H9 (cell line): Measurements from ENCODE around the gene MCHR2. TPM values are rescaled to one million over a fixed set of nuclear protein-coding genes. Genes with fewer than 3 reads are reported as not detected.

ENCODE experiments used
- DNase-seq: peaks from one replicate; pipeline ENCODE4 v3.0.0-alpha.2; 2017
- H2AFZ ChIP-seq: one replicate; pipeline ENCODE4 v1.6.1; 2013; ENCODE audit warnings: mild to moderate bottlenecking, low read length, control low read depth, moderate library complexity
- H2AK5ac ChIP-seq: 2 replicates; pipeline ENCODE4 v1.6.1; 2013; ENCODE audit warnings: low read length, control low read depth, mixed read lengths; ENCODE audit not compliant: insufficient read length
- H2BK120ac ChIP-seq: one replicate; pipeline ENCODE4 v1.6.1; 2013; ENCODE audit warnings: low read depth, mild to moderate bottlenecking, low read length, control low read depth, inconsistent platforms; ENCODE audit not compliant: poor library complexity, severe bottlenecking
- H2BK12ac ChIP-seq: 2 replicates; pipeline ENCODE4 v1.6.1; 2013; ENCODE audit warnings: low read length, control low read depth, mixed read lengths, low read depth; ENCODE audit not compliant: insufficient read length
- H2BK15ac ChIP-seq: 2 replicates; pipeline ENCODE4 v1.6.1; 2013; ENCODE audit warnings: low read depth, low read length, control low read depth
- H2BK20ac ChIP-seq: one replicate; pipeline ENCODE4 v1.6.1; 2013; ENCODE audit warnings: low read depth, mild to moderate bottlenecking, low read length, control low read depth, inconsistent platforms; ENCODE audit not compliant: poor library complexity, severe bottlenecking
- H2BK5ac ChIP-seq: 2 replicates; pipeline ENCODE4 v1.6.1; 2013; ENCODE audit warnings: low read length, control low read depth, mixed read lengths; ENCODE audit not compliant: insufficient read length
- H3K14ac ChIP-seq: 2 replicates; pipeline ENCODE4 v1.6.1; 2013; ENCODE audit warnings: low read length, control low read depth; ENCODE audit not compliant: insufficient read depth
- H3K18ac ChIP-seq: 2 replicates; pipeline ENCODE4 v1.6.1; 2013; ENCODE audit warnings: low read depth, mild to moderate bottlenecking, mixed read lengths, low read length, control low read depth; ENCODE audit not compliant: insufficient read length
- H3K23ac ChIP-seq: 2 replicates; pipeline ENCODE4 v1.6.1; 2013; ENCODE audit warnings: low read length, control low read depth, mixed read lengths, low read depth; ENCODE audit not compliant: insufficient read length
- H3K23me2 ChIP-seq: 2 replicates; pipeline ENCODE4 v1.6.1; 2013; ENCODE audit warnings: low read depth, mild to moderate bottlenecking, mixed read lengths, low read length, control low read depth; ENCODE audit not compliant: insufficient read length, poor library complexity, severe bottlenecking
- H3K27ac ChIP-seq: 2 replicates; pipeline ENCODE4 v1.5.1; 2013; ENCODE audit warnings: low read length, control low read depth, mixed read lengths, low read depth; ENCODE audit not compliant: insufficient read length
- H3K27me3 ChIP-seq: 2 replicates; pipeline ENCODE4 v1.6.1; 2013; ENCODE audit warnings: low read length, control low read depth, inconsistent platforms; ENCODE audit not compliant: insufficient read depth
- H3K4ac ChIP-seq: 2 replicates; pipeline ENCODE4 v1.6.1; 2013; ENCODE audit warnings: low read depth, mild to moderate bottlenecking, control low read depth, inconsistent platforms, low read length, moderate library complexity
- H3K4me1 ChIP-seq: 2 replicates; pipeline ENCODE4 v1.6.1; 2013; ENCODE audit warnings: low read length, control low read depth, inconsistent platforms; ENCODE audit not compliant: insufficient read depth
- H3K4me2 ChIP-seq: 2 replicates; pipeline ENCODE4 v1.6.1; 2013; ENCODE audit warnings: low read length, control low read depth, mixed read lengths; ENCODE audit not compliant: insufficient read length, insufficient read depth
- H3K56ac ChIP-seq: 2 replicates; pipeline ENCODE4 v1.6.1; 2013; ENCODE audit warnings: low read depth, mild to moderate bottlenecking, mixed read lengths, low read length, control low read depth; ENCODE audit not compliant: insufficient read length
- H3K79me1 ChIP-seq: 2 replicates; pipeline ENCODE4 v1.6.1; 2013; ENCODE audit warnings: low read depth, mild to moderate bottlenecking, moderate library complexity, low read length, control low read depth, inconsistent platforms; ENCODE audit not compliant: insufficient read depth, poor library complexity, severe bottlenecking
- H3K79me2 ChIP-seq: 2 replicates; pipeline ENCODE4 v1.6.1; 2013; ENCODE audit warnings: low read length, control low read depth, inconsistent platforms; ENCODE audit not compliant: insufficient read depth
- H3K9ac ChIP-seq: 2 replicates; pipeline ENCODE4 v1.6.1; 2013; ENCODE audit warnings: low read length, control low read depth, mixed read lengths; ENCODE audit not compliant: insufficient read length; ENCODE audit errors: extremely low read depth
- H3K9me3 ChIP-seq: one replicate; pipeline ENCODE4 v1.6.1; 2013; ENCODE audit warnings: low read depth, low read length, inconsistent platforms; ENCODE audit not compliant: control insufficient read depth
- H3T11ph ChIP-seq: one replicate; pipeline ENCODE4 v1.6.1; 2013; ENCODE audit warnings: mild to moderate bottlenecking, low read length, control low read depth, inconsistent platforms
- H4K20me1 ChIP-seq: one replicate; pipeline ENCODE4 v1.6.1; 2013; ENCODE audit not compliant: control insufficient read depth, insufficient read length, insufficient read depth
- H4K5ac ChIP-seq: 2 replicates; pipeline ENCODE4 v1.6.1; 2013; ENCODE audit warnings: low read depth, mild to moderate bottlenecking, mixed read lengths, low read length, control low read depth; ENCODE audit not compliant: insufficient read length
- H4K8ac ChIP-seq: replicated peaks from 2 replicates; pipeline ENCODE4 v1.6.1; 2013; ENCODE audit warnings: low read length, control low read depth, mixed read lengths, low read depth; ENCODE audit not compliant: insufficient read length
- H4K91ac ChIP-seq: 2 replicates; pipeline ENCODE4 v1.6.1; 2013; ENCODE audit warnings: low read depth, mild to moderate bottlenecking, moderate library complexity, mixed read lengths, low read length, control low read depth; ENCODE audit not compliant: insufficient read length
- H3K27ac Mint-ChIP-seq, 3 experiments: 2 replicates in 2 of 3; 3 replicates in 1 of 3; pipeline ENCODE4 v1.8.0; 2020 to 2021; ENCODE audit warnings: mixed read lengths in 3 of 3, mild to moderate bottlenecking in 1 of 3, moderate library complexity in 1 of 3
- H3K27me3 Mint-ChIP-seq: 2 replicates; pipeline ENCODE4 v1.8.0; 2021; ENCODE audit warnings: low read depth, mild to moderate bottlenecking, moderate library complexity, mixed read lengths
- H3K36me3 Mint-ChIP-seq, 3 experiments: 2 replicates in 2 of 3; 3 replicates in 1 of 3; pipeline ENCODE4 v1.8.0; 2020 to 2021; ENCODE audit warnings: low read depth in 3 of 3, mixed read lengths in 3 of 3; ENCODE audit not compliant: insufficient read depth in 1 of 3
- H3K4me1 Mint-ChIP-seq, 2 experiments: 2 replicates each; pipeline ENCODE4 v1.8.0; 2020; ENCODE audit warnings: mixed read lengths in 2 of 2
- H3K4me3 Mint-ChIP-seq, 2 experiments: 2 replicates in 1 of 2; 3 replicates in 1 of 2; pipeline ENCODE4 v1.8.0; 2020 to 2021; ENCODE audit warnings: mild to moderate bottlenecking in 2 of 2, mixed read lengths in 2 of 2, moderate library complexity in 1 of 2
- H3K9me3 Mint-ChIP-seq, 2 experiments: 2 replicates in 1 of 2; 3 replicates in 1 of 2; pipeline ENCODE4 v1.8.0; 2020; ENCODE audit warnings: mild to moderate bottlenecking in 2 of 2, mixed read lengths in 2 of 2, moderate library complexity in 1 of 2
- WGBS: extraction: QIAGEN DNeasy Blood & Tissue Kit; methylation state at CpG from one replicate; pipeline ENCODE4 v1.1.7; 2013; ENCODE audit warnings: missing lambda C conversion rate, low lambda C conversion rate, mixed read lengths; ENCODE audit not compliant: insufficient read length; ENCODE audit errors: extremely low coverage; 5-methylcytosine and 5-hydroxymethylcytosine counted together
- total RNA-seq: library from RNA; stranded (reverse); gene quantifications from 2 replicates; pipeline ENCODE4 v1.2.1, GENCODE V29; 2021
- TF ChIP-seq, protein P1 (sequence below): fragments of 200-600 bp; sonication (generic); conservative IDR thresholded peaks from 3 replicates; pipeline ENCODE4 v1.8.0; 2021; ENCODE audit warnings: antibody characterized with exemption, mild to moderate bottlenecking

MCHR2 gene
- total RNA-seq, 1 experiment from 2014 or later, result not detected

DNA sequence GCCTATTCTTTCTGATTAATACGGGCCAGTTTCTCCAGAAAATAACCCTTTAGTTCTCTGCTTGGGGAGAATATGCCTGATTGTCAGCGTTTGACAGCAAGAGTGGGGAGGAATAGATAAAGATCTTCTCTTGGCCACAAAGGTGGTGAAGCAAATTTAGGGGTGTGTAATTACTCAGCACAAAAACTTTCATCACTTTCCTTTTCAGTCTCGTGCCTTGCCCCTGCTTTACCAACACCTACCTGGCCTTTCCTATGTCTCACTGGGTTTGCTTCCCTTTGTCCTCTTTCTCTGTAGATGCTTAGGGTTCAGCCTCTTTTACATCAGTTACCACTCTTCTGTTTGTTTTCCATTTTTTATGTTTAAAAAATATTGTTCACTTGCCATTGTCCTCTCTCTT lies 99.2 kb downstream of the MCHR2 start:
- no peak overlapping the region for H3K9ac ChIP-seq
- Mint-ChIP-seq H3K27me3 (no peaks in the 10 kb centered on the region), H3K27ac (no peak overlapping the region), H3K4me3 (no peak overlapping the region), H3K36me3 (no peaks in the 10 kb centered on the region), H3K4me1 (peaks cover 0 to 2% of the 10 kb centered on the region in 2 experiments; a peak in 1 of 4 replicates), H3K9me3 (no peaks in the 10 kb centered on the region)
- no peak overlapping the region for H2AK5ac ChIP-seq
- no CpG with 5 or more reads among the region's 3 CpGs for WGBS
- no peak overlapping the region for H3T11ph ChIP-seq
- no peak overlapping the region for H2BK120ac ChIP-seq
- no peaks in the 10 kb centered on the region for H4K20me1 ChIP-seq
- no peak for DNase-seq
- H3K27me3 ChIP-seq, result no peaks in the 10 kb centered on the region
- no peak overlapping the region for H3K56ac ChIP-seq
- no peak overlapping the region for H4K91ac ChIP-seq
- no peaks in the 10 kb centered on the region for H3K9me3 ChIP-seq
- H2AFZ ChIP-seq, result no peak overlapping the region
- H3K79me2 ChIP-seq, result no peaks in the 10 kb centered on the region
- no peak overlapping the region for H3K4me2 ChIP-seq
- H2BK12ac ChIP-seq, result no peak overlapping the region
- H2BK15ac ChIP-seq, result no peak overlapping the region
- H3K4ac ChIP-seq, result no peak overlapping the region
- H3K27ac ChIP-seq, result no peak overlapping the region
- H2BK20ac ChIP-seq, result no peak overlapping the region
- H4K5ac ChIP-seq, result no peak overlapping the region
- H3K4me1 ChIP-seq, result no peaks in the 10 kb centered on the region
- H3K14ac ChIP-seq, result no peak overlapping the region
- H4K8ac ChIP-seq, result no peak overlapping the region
- H3K23ac ChIP-seq, result no peak overlapping the region
- TF ChIP-seq, protein P1, sequence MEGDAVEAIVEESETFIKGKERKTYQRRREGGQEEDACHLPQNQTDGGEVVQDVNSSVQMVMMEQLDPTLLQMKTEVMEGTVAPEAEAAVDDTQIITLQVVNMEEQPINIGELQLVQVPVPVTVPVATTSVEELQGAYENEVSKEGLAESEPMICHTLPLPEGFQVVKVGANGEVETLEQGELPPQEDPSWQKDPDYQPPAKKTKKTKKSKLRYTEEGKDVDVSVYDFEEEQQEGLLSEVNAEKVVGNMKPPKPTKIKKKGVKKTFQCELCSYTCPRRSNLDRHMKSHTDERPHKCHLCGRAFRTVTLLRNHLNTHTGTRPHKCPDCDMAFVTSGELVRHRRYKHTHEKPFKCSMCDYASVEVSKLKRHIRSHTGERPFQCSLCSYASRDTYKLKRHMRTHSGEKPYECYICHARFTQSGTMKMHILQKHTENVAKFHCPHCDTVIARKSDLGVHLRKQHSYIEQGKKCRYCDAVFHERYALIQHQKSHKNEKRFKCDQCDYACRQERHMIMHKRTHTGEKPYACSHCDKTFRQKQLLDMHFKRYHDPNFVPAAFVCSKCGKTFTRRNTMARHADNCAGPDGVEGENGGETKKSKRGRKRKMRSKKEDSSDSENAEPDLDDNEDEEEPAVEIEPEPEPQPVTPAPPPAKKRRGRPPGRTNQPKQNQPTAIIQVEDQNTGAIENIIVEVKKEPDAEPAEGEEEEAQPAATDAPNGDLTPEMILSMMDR, result no peak
- no peaks in the 10 kb centered on the region for H3K23me2 ChIP-seq
- H3K18ac ChIP-seq, result no peak overlapping the region
- H2BK5ac ChIP-seq, result no peak overlapping the region
- H3K79me1 ChIP-seq, result no peaks in the 10 kb centered on the region
